ENCODE data around the gene ITGB8. TPM values are rescaled to one million over a fixed set of nuclear protein-coding genes. Genes with fewer than 3 reads are reported as not detected.

The ITGB8 gene
- total RNA-seq, 1 donor from 2014 or later: 0.69 TPM

GRCh38 chr7:20302891-20303290, 27.8 kb upstream of the ITGB8 start:
- no peak for TF ChIP-seq CTCF (IDR thresholded peaks at IDR 0.05; ENCODE audit: unreplicated experiment)
- DNase-seq (ENCODE audit: low spot score): no peak
- Mint-ChIP-seq H3K36me3 (ENCODE audit: low read depth, unreplicated experiment) (no peaks in the 10 kb centered on the region), H3K27ac (ENCODE audit: unreplicated experiment) (no peak overlapping the region), H3K27me3 (ENCODE audit: unreplicated experiment) (no peaks in the 10 kb centered on the region), H3K4me1 (ENCODE audit: unreplicated experiment) (peaks cover 7% of the 10 kb centered on the region), H3K9me3 (ENCODE audit: unreplicated experiment) (no peaks in the 10 kb centered on the region), H3K4me3 (ENCODE audit: unreplicated experiment) (no peak overlapping the region)

GRCh38 chr7:20304366-20304765, 26.3 kb upstream of the ITGB8 start:
- no peaks in the 10 kb centered on the region for H3K27me3 Mint-ChIP-seq (ENCODE audit: unreplicated experiment)

GRCh38 chr7:20305726-20306125, 25.0 kb upstream of the ITGB8 start:
- H3K27me3 Mint-ChIP-seq (ENCODE audit: unreplicated experiment): no peaks in the 10 kb centered on the region
- H3K4me3 Mint-ChIP-seq (ENCODE audit: unreplicated experiment): no peak overlapping the region
- no peak overlapping the region for H3K27ac Mint-ChIP-seq (ENCODE audit: unreplicated experiment)
- TF ChIP-seq CTCF (IDR thresholded peaks at IDR 0.05; ENCODE audit: unreplicated experiment): no peak
- peaks cover 11% of the 10 kb centered on the region for H3K4me1 Mint-ChIP-seq (ENCODE audit: unreplicated experiment)
- no peaks in the 10 kb centered on the region for H3K9me3 Mint-ChIP-seq (ENCODE audit: unreplicated experiment)
- DNase-seq (ENCODE audit: low spot score): no peak
- H3K36me3 Mint-ChIP-seq (ENCODE audit: low read depth, unreplicated experiment): no peaks in the 10 kb centered on the region

More at GRCh38 chr7:20304366-20304765, 26.3 kb upstream of the ITGB8 start:
- Mint-ChIP-seq H3K9me3 (ENCODE audit: unreplicated experiment) (no peaks in the 10 kb centered on the region), H3K27ac (ENCODE audit: unreplicated experiment) (no peak overlapping the region), H3K4me1 (ENCODE audit: unreplicated experiment) (peaks cover 11% of the 10 kb centered on the region), H3K4me3 (ENCODE audit: unreplicated experiment) (no peak overlapping the region), H3K36me3 (ENCODE audit: low read depth, unreplicated experiment) (no peaks in the 10 kb centered on the region)
- TF ChIP-seq CTCF (IDR thresholded peaks at IDR 0.05; ENCODE audit: unreplicated experiment): no peak
- DNase-seq (ENCODE audit: low spot score): no peak

GRCh38 chr7:20306180-20306946, 24.3 kb upstream of the ITGB8 start:
- H3K9me3 Mint-ChIP-seq (ENCODE audit: unreplicated experiment): no peaks in the 10 kb centered on the region
- no peak for DNase-seq (ENCODE audit: low spot score)
- H3K4me1 Mint-ChIP-seq (ENCODE audit: unreplicated experiment): peaks cover 11% of the 10 kb centered on the region
- H3K27me3 Mint-ChIP-seq (ENCODE audit: unreplicated experiment): no peaks in the 10 kb centered on the region
- no peaks in the 10 kb centered on the region for H3K36me3 Mint-ChIP-seq (ENCODE audit: low read depth, unreplicated experiment)
- H3K4me3 Mint-ChIP-seq (ENCODE audit: unreplicated experiment): no peak overlapping the region
- no peak for TF ChIP-seq CTCF (IDR thresholded peaks at IDR 0.05; ENCODE audit: unreplicated experiment)
- H3K27ac Mint-ChIP-seq (ENCODE audit: unreplicated experiment): peak overlapping the region; percentile 70

- H3K27me3 Mint-ChIP-seq (ENCODE audit: unreplicated experiment): no peaks in the 10 kb centered on the region
- H3K27ac Mint-ChIP-seq (ENCODE audit: unreplicated experiment): peak overlapping the region; percentile 94
- no peak overlapping the region for H3K4me3 Mint-ChIP-seq (ENCODE audit: unreplicated experiment)
- peaks cover 11% of the 10 kb centered on the region for H3K4me1 Mint-ChIP-seq (ENCODE audit: unreplicated experiment)
- no peaks in the 10 kb centered on the region for H3K9me3 Mint-ChIP-seq (ENCODE audit: unreplicated experiment)
- H3K36me3 Mint-ChIP-seq (ENCODE audit: low read depth, unreplicated experiment): no peaks in the 10 kb centered on the region
- peak; percentile 7 for DNase-seq (ENCODE audit: low spot score)
- TF ChIP-seq CTCF (IDR thresholded peaks at IDR 0.05; ENCODE audit: unreplicated experiment): no peak
Measured at GRCh38 chr7:20307119-20307518, 23.6 kb upstream of the ITGB8 start.
